Endothelial cell of umbilical vein (primary cell): ENCODE data around the gene ECD. TPM values are rescaled to one million over a fixed set of nuclear protein-coding genes. Genes with fewer than 3 reads are reported as not detected.

Source experiments
- BruUV-seq: library from RNA; stranded (reverse); fragments of 400-500 nt; replicated peaks from 2 replicates; lab custom pipeline; 2021; lab: Mats Ljungman, UMichigan
- CTCF ChIA-PET: fragments of 300-600, 350-600 bp; sonication (Branson Sonifier 250); formaldehyde crosslinking; loops from one replicate; lab custom pipeline; 2021; ENCODE audit warnings: antibody characterized with exemption, inconsistent platforms; lab: Charles Lee
- POLR2A ChIA-PET: fragments of 300-600, 350-600 bp; sonication (Branson Sonifier 250); formaldehyde crosslinking; loops from one replicate; lab custom pipeline; 2021; ENCODE audit warnings: antibody characterized with exemption, inconsistent platforms; lab: Charles Lee
- DNase-seq: peaks from one replicate; pipeline ENCODE4 v3.0.0-alpha.2; 2011; ENCODE audit warnings: low read depth, low spot score
- FAIRE-seq: peaks from 2 replicates; lab custom pipeline; 2011; peaks lifted over from hg19 to GRCh38; lab: Jason Lieb, UNC
- H2AFZ ChIP-seq: 2 replicates; pipeline ENCODE4 v1.6.0; 2012; ENCODE audit warnings: low read depth, low read length, control low read depth, inconsistent platforms
- H3K27ac ChIP-seq: 2 replicates; pipeline ENCODE4 v1.5.1; 2011; ENCODE audit warnings: low read depth, mild to moderate bottlenecking, control low read depth, low read length, moderate library complexity; ENCODE audit not compliant: insufficient read depth
- H3K27me3 ChIP-seq, 2 experiments: 2 replicates each; pipeline versions ENCODE4 v1.6.0 to v1.6.1; 2011; ENCODE audit warnings: low read length in 2 of 2, mixed read lengths in 1 of 2; ENCODE audit not compliant: control insufficient read depth in 2 of 2, insufficient read depth in 2 of 2
- H3K36me3 ChIP-seq, 2 experiments: 2 replicates in 1 of 2; 3 replicates in 1 of 2; pipeline ENCODE4 v1.5.1; 2011; ENCODE audit warnings: low read length in 2 of 2, mild to moderate bottlenecking in 1 of 2, moderate library complexity in 1 of 2; ENCODE audit not compliant: control insufficient read depth in 2 of 2, insufficient read depth in 2 of 2; ENCODE audit errors: extremely low read depth in 1 of 2
- H3K4me1 ChIP-seq: 3 replicates; pipeline ENCODE4 v1.5.1; 2011; ENCODE audit warnings: mild to moderate bottlenecking, low read length; ENCODE audit not compliant: control insufficient read depth, insufficient read depth; ENCODE audit errors: extremely low read depth
- H3K4me2 ChIP-seq: 2 replicates; pipeline ENCODE4 v1.6.1; 2011; ENCODE audit warnings: low read length, control low read depth, mixed read lengths; ENCODE audit not compliant: insufficient read depth
- H3K4me3 ChIP-seq, 3 experiments: fragments of 200-600 bp in 1 of 3; sonication (generic), shearing (Covaris generic) in 1 of 3; replicated peaks in 1 of 3; 2 replicates each; pipeline ENCODE4 v1.5.1; 2011 to 2016; ENCODE audit warnings: control low read depth in 3 of 3, low read length in 3 of 3, mild to moderate bottlenecking in 2 of 3, inconsistent platforms in 1 of 3, low read depth in 1 of 3, moderate library complexity in 1 of 3; ENCODE audit not compliant: insufficient read depth in 1 of 3
- H3K79me2 ChIP-seq: 2 replicates; pipeline ENCODE4 v1.6.0; 2012; ENCODE audit warnings: low read length, inconsistent platforms; ENCODE audit not compliant: control insufficient read depth, insufficient read depth
- H3K9ac ChIP-seq: replicated peaks from 2 replicates; pipeline ENCODE3; 2011; ENCODE audit warnings: low read length, control low read depth; ENCODE audit not compliant: insufficient read depth; ENCODE audit errors: extremely low read depth
- H3K9me1 ChIP-seq: replicated peaks from 3 replicates; pipeline ENCODE4 v1.6.0; 2011; ENCODE audit warnings: mild to moderate bottlenecking, low read length; ENCODE audit not compliant: control insufficient read depth, insufficient read depth; ENCODE audit errors: extremely low read depth
- H3K9me3 ChIP-seq: replicated peaks from 2 replicates; pipeline ENCODE4 v1.5.1; 2012; ENCODE audit warnings: low read length, inconsistent platforms; ENCODE audit not compliant: control insufficient read depth, insufficient read depth
- H4K20me1 ChIP-seq: replicated peaks from 2 replicates; pipeline ENCODE3; 2011; ENCODE audit warnings: mild to moderate bottlenecking, low read length; ENCODE audit not compliant: control insufficient read depth, insufficient read depth; ENCODE audit errors: extremely low read depth
- CTCF ChIP-seq, 2 donors: IDR thresholded peaks; 1 replicate in 1 of 2; 2 replicates in 1 of 2; pipeline ENCODE4 v1.5.1; 2011; ENCODE audit warnings: low read length in 2 of 2, mild to moderate bottlenecking in 2 of 2, moderate library complexity in 2 of 2, control low read depth in 1 of 2, inconsistent platforms in 1 of 2, low read depth in 1 of 2; ENCODE audit not compliant: insufficient read depth in 1 of 2; ENCODE audit errors: extremely low read depth in 1 of 2
- EZH2 ChIP-seq: IDR thresholded peaks from 2 replicates; pipeline ENCODE4 v1.6.1; 2012; ENCODE audit warnings: borderline replicate concordance, low read depth, mild to moderate bottlenecking, moderate library complexity, low read length, inconsistent platforms; ENCODE audit not compliant: severe bottlenecking
- FOS ChIP-seq: IDR thresholded peaks from 2 replicates; pipeline ENCODE4 v1.6.1; 2011; ENCODE audit warnings: mild to moderate bottlenecking, low read length, moderate library complexity, borderline replicate concordance; ENCODE audit not compliant: insufficient read depth
- GATA2 ChIP-seq: IDR thresholded peaks from 2 replicates; pipeline ENCODE4 v1.7.0; 2011; ENCODE audit warnings: low read depth, mild to moderate bottlenecking, moderate library complexity, mixed read lengths, low read length; ENCODE audit not compliant: insufficient read length, insufficient read depth
- JUN ChIP-seq: IDR thresholded peaks from 2 replicates; pipeline ENCODE4 v1.6.1; 2011; ENCODE audit warnings: borderline replicate concordance, low read depth; ENCODE audit not compliant: insufficient read length, insufficient read depth
- MAX ChIP-seq: IDR thresholded peaks from 2 replicates; pipeline ENCODE4 v1.6.1; 2011; ENCODE audit not compliant: insufficient read depth, insufficient read length
- MYC ChIP-seq: IDR thresholded peaks from one replicate; pipeline ENCODE4 v1.6.1; 2011; ENCODE audit warnings: mild to moderate bottlenecking, low read depth, low read length
- POLR2A ChIP-seq: IDR thresholded peaks from 2 replicates; pipeline ENCODE4 v1.6.1; 2012; ENCODE audit warnings: low read depth, mild to moderate bottlenecking, control low read depth, low read length
- POLR2AphosphoS5 ChIP-seq: IDR thresholded peaks from 2 replicates; pipeline ENCODE4 v1.6.1; 2012; ENCODE audit warnings: low read depth, mild to moderate bottlenecking, control low read depth, low read length, moderate library complexity; ENCODE audit not compliant: insufficient read depth
- dilution Hi-C: fragments of 300-500 bp; cut with MboI; formaldehyde crosslinking; loops from one replicate; pipeline ENCODE4 v1.15.0; 2019; ENCODE audit warnings: low sequenced_read_pairs; ENCODE audit not compliant: extremely low pct_ligation_motif_present
- intact Hi-C: fragments of 100-400 bp; cut with micrococcal nuclease; formaldehyde crosslinking; loops from one replicate; pipeline ENCODE4 v1.10.0; 2022
- polyA plus RNA-seq, 4 experiments: library from polyadenylated mRNA; depleted of rRNA in 3 of 4; stranded (reverse) in 3 of 4; unstranded in 1 of 4; fragments of >200 nt; gene quantifications; 2 replicates each; pipeline versions ENCODE4 v1.2.1 to v1.2.3, GENCODE V29; 2011 to 2012; ENCODE audit warnings: missing spikeins in 1 of 4
- total RNA-seq: library from RNA; stranded (reverse); gene quantifications from 2 replicates; pipeline ENCODE4 v1.2.3, GENCODE V29; 2021

ECD gene
- total and polyA plus RNA-seq, 2 donors (not counting 3 experiments of a cell fraction or from before 2014, with no cell fraction given), result 27.2 to 32.3 TPM

GRCh38 chr10:73134727-73135126 lies 33.1 kb downstream of the ECD start:
- Histone ChIP-seq H3K9me1 (no peaks in the 10 kb centered on the region), H3K4me2 (no peak overlapping the region), H3K4me1 (no peaks in the 10 kb centered on the region), H3K9ac (no peak overlapping the region), H3K4me3 (no peak overlapping the region), H3K27me3 (no peaks in the 10 kb centered on the region), H3K36me3 (peaks cover 17 to 33% of the 10 kb centered on the region in 2 experiments), H2AFZ (no peak overlapping the region), H3K9me3 (no peaks in the 10 kb centered on the region), H3K79me2 (no peaks in the 10 kb centered on the region), H3K27ac (no peak overlapping the region), H4K20me1 (no peaks in the 10 kb centered on the region)
- CTCF ChIA-PET, result interaction anchor here (1.2 to 3.4 kb wide), 3 partner anchors 10 to 38 kb away, joined by 3 to 13 read pairs (median 6); partner anchors contain the start of gene P4HA1
- dilution Hi-C loops (no loop called here), intact Hi-C loops (loop anchor here (5.0 kb wide), 1 partner anchor 37 kb away; the partner anchor contains the start of gene P4HA1)
- POLR2A ChIA-PET, result interaction anchor here (0.6 kb wide), 1 partner anchor 65 kb away, joined by 3 read pairs; no protein-coding TSS in a partner anchor
- TF ChIP-seq MAX (no peak), POLR2AphosphoS5 (no peak), GATA2 (no peak), FOS (no peak)
- no peak for FAIRE-seq
- no peak for DNase-seq
- BruUV-seq, result no TSS peak

GRCh38 chr10:73131913-73132686 lies 35.7 kb downstream of the ECD start:
- intact Hi-C loops (no loop called here), dilution Hi-C loops (no loop called here)
- Histone ChIP-seq H3K27ac (no peak overlapping the region), H3K4me3 (no peak overlapping the region), H3K4me2 (no peak overlapping the region), H2AFZ (no peak overlapping the region), H3K79me2 (no peaks in the 10 kb centered on the region), H3K36me3 (peaks cover 15 to 29% of the 10 kb centered on the region in 2 experiments), H3K27me3 (no peaks in the 10 kb centered on the region), H3K9ac (no peak overlapping the region), H3K9me3 (no peaks in the 10 kb centered on the region), H4K20me1 (no peaks in the 10 kb centered on the region), H3K9me1 (no peaks in the 10 kb centered on the region), H3K4me1 (no peaks in the 10 kb centered on the region)
- ChIA-PET CTCF (interaction anchor here (1.2 to 1.6 kb wide), 3 partner anchors 8 to 36 kb away, joined by 3 to 5 read pairs (median 3); partner anchors contain the start of gene P4HA1), POLR2A (no interaction called here)
- no TSS peak for BruUV-seq
- no peak for TF ChIP-seq EZH2
- no peak for TF ChIP-seq MYC
- no peak for TF ChIP-seq POLR2AphosphoS5
- TF ChIP-seq GATA2, result no peak
- TF ChIP-seq FOS, result no peak
- TF ChIP-seq CTCF (IDR thresholded peaks at IDR 0.05; ENCODE audit: extremely low read depth in 1 of 2, insufficient read depth in 1 of 2, low read depth in 1 of 2, low read length in 2 of 2), result no peak
- no peak for TF ChIP-seq JUN
- TF ChIP-seq POLR2A, result no peak
- no peak for TF ChIP-seq MAX
- DNase-seq, result no peak
- no peak for FAIRE-seq
